DMS53 treated with DMSO at 0.1 percent for 48 hours (cell line): Measurements from ENCODE around the gene USP30.

ENCODE experiments used
- DNase-seq: peaks from one replicate; lab custom pipeline; 2025; ENCODE audit not compliant: unreplicated experiment; lab: John Stamatoyannopoulos, UW

Gene USP30

GRCh38 chr12:109125791-109126190, 73.4 kb downstream of the USP30 start:
- DNase-seq, result no peak

- no peak for DNase-seq
Measured at GRCh38 chr12:109126784-109127183, 74.4 kb downstream of the USP30 start.

GRCh38 chr12:109127533-109128242, 75.3 kb downstream of the USP30 start:
- DNase-seq, result no peak

GRCh38 chr12:109130297-109131153, 78.1 kb downstream of the USP30 start:
- DNase-seq, result no peak

- DNase-seq, result no peak
Measured at GRCh38 chr12:109131154-109132050, 79.0 kb downstream of the USP30 start.

- no peak for DNase-seq
Measured at GRCh38 chr12:109134186-109134917, 82.0 kb downstream of the USP30 start.

GRCh38 chr12:109137055-109137454, 84.7 kb downstream of the USP30 start:
- DNase-seq, result no peak
